ENCODE data around the gene CAMTA2. TPM values are rescaled to one million over a fixed set of nuclear protein-coding genes. Genes with fewer than 3 reads are reported as not detected.

Gene CAMTA2
- total and polyA plus RNA-seq, 9 of the 15 experiments (the other 6 are each of a cell fraction or from before 2014, with no cell fraction given): 0.24 to 25.1 (median 6.3) TPM

GRCh38 chr17:4948931-4949320 is 38.5 kb downstream of the CAMTA2 start (continued):
- no peak for TF ChIP-seq ZBTB49 (CRISPR knock-in tag; IDR thresholded peaks at IDR 0.05; ENCODE audit: borderline replicate concordance)
- no peak for TF ChIP-seq ZNF77 (CRISPR knock-in tag; IDR thresholded peaks at IDR 0.05)
- no peak for TF ChIP-seq HBP1 (CRISPR knock-in tag; IDR thresholded peaks at IDR 0.05)
- peak; percentile 63 for TF ChIP-seq CXXC5 (CRISPR knock-in tag; IDR thresholded peaks at IDR 0.05)
- TF ChIP-seq ZNF324 (CRISPR knock-in tag; IDR thresholded peaks at IDR 0.05): no peak
- no peak for TF ChIP-seq ZC3H8 (IDR thresholded peaks at IDR 0.05)
- no peak for TF ChIP-seq PHF21A (IDR thresholded peaks at IDR 0.05; ENCODE audit: borderline replicate concordance, low read depth)
- TF ChIP-seq ZNF584 (CRISPR knock-in tag; IDR thresholded peaks at IDR 0.05; ENCODE audit: low read depth): no peak
- TF ChIP-seq SP1 (CRISPR knock-in tag; IDR thresholded peaks at IDR 0.05): no peak
- TF ChIP-seq ATF3 (IDR thresholded peaks at IDR 0.05): 0 out of 2 replicates have a peak, but pooled peaks have one; percentile 4
- no peak for TF ChIP-seq ATF3 (CRISPR knock-in tag; conservative IDR thresholded peaks at IDR 0.05)
- no peak for TF ChIP-seq BCLAF1 (IDR thresholded peaks at IDR 0.05; ENCODE audit: borderline replicate concordance in 1 of 2, control insufficient read depth in 1 of 2, low read depth in 2 of 2, low read length in 1 of 2)
- peak; percentile 43 for TF ChIP-seq CHD1 (IDR thresholded peaks at IDR 0.05; ENCODE audit: low read length)
